GM12878 (cell line): ENCODE measurements around the gene LRRC45. TPM values are rescaled to one million over a fixed set of nuclear protein-coding genes. Genes with fewer than 3 reads are reported as not detected.
A peak's percentile ranks its signal among the peaks of the same experiment; 100 is the strongest.

Source experiments
- BCL11A ChIP-seq: IDR thresholded peaks from 2 replicates; pipeline ENCODE4 v1.6.1; 2011; ENCODE audit warnings: low read depth, low read length
- CHD2 ChIP-seq: IDR thresholded peaks from 2 replicates; pipeline ENCODE4 v1.6.1; 2011; ENCODE audit warnings: low read depth, low read length, improper control_type of control experiment, borderline replicate concordance
- HDAC2 ChIP-seq: fragments of 200-600 bp; sonication (generic); IDR thresholded peaks from 2 replicates; pipeline ENCODE4 v1.6.1; 2017
- MEF2B ChIP-seq: fragments of 450-650 bp; IDR thresholded peaks from 2 replicates; pipeline ENCODE4 v1.6.1; 2018; ENCODE audit warnings: mild to moderate bottlenecking, moderate library complexity; ENCODE audit not compliant: partially characterized antibody, poor library complexity, severe bottlenecking
- NR2C2 ChIP-seq: IDR thresholded peaks from 2 replicates; pipeline ENCODE4 v1.6.1; 2011; ENCODE audit warnings: borderline replicate concordance, low read depth; ENCODE audit not compliant: control insufficient read depth, insufficient read length
- PRDM15 ChIP-seq: fragments of 450-650 bp; formaldehyde crosslinking; IDR thresholded peaks from 2 replicates; pipeline ENCODE4 v1.4.0; 2020; ENCODE audit warnings: mild to moderate bottlenecking, moderate library complexity
- RCOR1 ChIP-seq: conservative IDR thresholded peaks from 2 replicates; pipeline ENCODE4 v1.6.1; 2012; ENCODE audit warnings: low read depth, low read length, improper control_type of control experiment
- SIX5 ChIP-seq: IDR thresholded peaks from 2 replicates; pipeline ENCODE4 v1.6.1; 2011; ENCODE audit warnings: mild to moderate bottlenecking, low read depth, low read length, moderate library complexity; ENCODE audit not compliant: severe bottlenecking
- TCF3 ChIP-seq: IDR thresholded peaks from 2 replicates; pipeline ENCODE4 v1.6.1; 2012; ENCODE audit warnings: low read depth, mild to moderate bottlenecking, low read length, borderline replicate concordance; ENCODE audit not compliant: insufficient read depth
- polyA plus RNA-seq, 11 experiments: library from polyadenylated mRNA; depleted of rRNA in 4 of 11; unstranded in 6 of 11; stranded (reverse) in 5 of 11; fragments of >200 nt; fragmentation: Nextera tagmentation in 4 of 11; fragmentation: Illumina TruSeq in 1 of 11; extraction: Ambion mirVana in 4 of 11; extraction: Trizol in 1 of 11; gene quantifications; 1 replicate in 1 of 11; 2 replicates in 10 of 11; pipeline versions ENCODE4 v1.2.1 to v1.2.3, GENCODE V29; 2011 to 2016; ENCODE audit warnings: inconsistent platforms in 2 of 11, missing spikeins in 2 of 11, low read depth in 1 of 11
- total RNA-seq, 4 experiments: library from RNA; depleted of rRNA in 3 of 4; stranded (reverse); fragments of >200 nt in 3 of 4; fragmentation: Illumina TruSeq in 1 of 4; extraction: Trizol in 1 of 4; gene quantifications; 2 replicates each; pipeline versions ENCODE4 v1.2.1 to v1.2.3, GENCODE V29; 2013 to 2021
- TF ChIP-seq, protein P1 (sequence below): fragments of 450-650 bp; IDR thresholded peaks from 2 replicates; pipeline ENCODE4 v1.6.1; 2017; ENCODE audit warnings: mild to moderate bottlenecking, low read depth, inconsistent platforms; ENCODE audit not compliant: poor library complexity, severe bottlenecking
- TF ChIP-seq, protein P2 (sequence below): fragments of 450-650 bp; formaldehyde crosslinking; IDR thresholded peaks from 2 replicates; pipeline ENCODE4 v1.4.0; 2022; ENCODE audit warnings: mild to moderate bottlenecking, moderate library complexity
- TF ChIP-seq, protein P3 (sequence below): fragments of 150-350 bp; IDR thresholded peaks from 2 replicates; pipeline ENCODE4 v1.6.1; 2014; ENCODE audit warnings: mild to moderate bottlenecking, low read depth, low read length
- TF ChIP-seq, protein P4 (sequence below): fragments of 450-650 bp; IDR thresholded peaks from 2 replicates; pipeline ENCODE4 v1.6.1; 2016; ENCODE audit warnings: mild to moderate bottlenecking, moderate library complexity, borderline replicate concordance

The LRRC45 gene
- total and polyA plus RNA-seq, 10 of the 15 experiments (the other 5 are each of a cell fraction or from before 2014, with no cell fraction given): 0.03 to 27.7 (median 10.4) TPM

DNA sequence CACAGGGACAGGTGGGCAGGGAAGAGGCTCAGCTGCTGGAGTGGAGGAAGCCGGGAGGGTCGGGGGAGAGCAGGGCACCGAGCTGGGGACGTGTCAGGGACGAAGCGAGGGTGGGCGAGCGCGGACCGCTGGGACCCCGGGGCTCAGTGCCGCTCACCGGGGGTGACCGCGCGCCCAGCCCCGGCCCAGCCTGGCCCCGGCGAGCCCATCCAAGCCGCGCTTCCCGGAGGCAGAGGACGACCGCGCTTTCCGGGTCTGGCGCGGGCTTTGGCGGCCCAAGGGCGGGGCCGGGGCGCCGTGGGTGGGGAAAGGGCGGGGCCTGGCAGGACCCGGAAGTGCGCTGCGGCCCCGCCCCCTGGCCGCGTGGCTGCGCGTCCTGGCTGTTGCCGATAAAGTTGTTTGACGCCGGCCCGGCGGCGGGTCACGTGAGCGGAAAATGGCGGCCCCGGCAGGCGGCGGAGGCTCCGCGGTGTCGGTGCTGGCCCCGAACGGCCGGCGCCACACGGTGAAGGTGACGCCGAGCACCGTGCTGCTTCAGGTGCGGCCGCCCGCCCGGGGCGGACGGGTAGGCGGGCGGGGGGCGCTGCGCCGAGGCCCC lies 45.8 kb upstream of the LRRC45 start, which contains the start of gene ASPSCR1 (continued):
- TF ChIP-seq, protein P1, sequence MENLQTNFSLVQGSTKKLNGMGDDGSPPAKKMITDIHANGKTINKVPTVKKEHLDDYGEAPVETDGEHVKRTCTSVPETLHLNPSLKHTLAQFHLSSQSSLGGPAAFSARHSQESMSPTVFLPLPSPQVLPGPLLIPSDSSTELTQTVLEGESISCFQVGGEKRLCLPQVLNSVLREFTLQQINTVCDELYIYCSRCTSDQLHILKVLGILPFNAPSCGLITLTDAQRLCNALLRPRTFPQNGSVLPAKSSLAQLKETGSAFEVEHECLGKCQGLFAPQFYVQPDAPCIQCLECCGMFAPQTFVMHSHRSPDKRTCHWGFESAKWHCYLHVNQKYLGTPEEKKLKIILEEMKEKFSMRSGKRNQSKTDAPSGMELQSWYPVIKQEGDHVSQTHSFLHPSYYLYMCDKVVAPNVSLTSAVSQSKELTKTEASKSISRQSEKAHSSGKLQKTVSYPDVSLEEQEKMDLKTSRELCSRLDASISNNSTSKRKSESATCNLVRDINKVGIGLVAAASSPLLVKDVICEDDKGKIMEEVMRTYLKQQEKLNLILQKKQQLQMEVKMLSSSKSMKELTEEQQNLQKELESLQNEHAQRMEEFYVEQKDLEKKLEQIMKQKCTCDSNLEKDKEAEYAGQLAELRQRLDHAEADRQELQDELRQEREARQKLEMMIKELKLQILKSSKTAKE: no peak
- TF ChIP-seq SIX5 (peak; percentile 47), PRDM15 (CRISPR knock-in tag) (no peak), BCL11A (no peak), RCOR1 (no peak), CHD2 (no peak), HDAC2 (no peak), TCF3 (0 out of 2 replicates have a peak, but pooled peaks have one; percentile 36), NR2C2 (no peak), MEF2B (no peak)
- TF ChIP-seq, protein P2, sequence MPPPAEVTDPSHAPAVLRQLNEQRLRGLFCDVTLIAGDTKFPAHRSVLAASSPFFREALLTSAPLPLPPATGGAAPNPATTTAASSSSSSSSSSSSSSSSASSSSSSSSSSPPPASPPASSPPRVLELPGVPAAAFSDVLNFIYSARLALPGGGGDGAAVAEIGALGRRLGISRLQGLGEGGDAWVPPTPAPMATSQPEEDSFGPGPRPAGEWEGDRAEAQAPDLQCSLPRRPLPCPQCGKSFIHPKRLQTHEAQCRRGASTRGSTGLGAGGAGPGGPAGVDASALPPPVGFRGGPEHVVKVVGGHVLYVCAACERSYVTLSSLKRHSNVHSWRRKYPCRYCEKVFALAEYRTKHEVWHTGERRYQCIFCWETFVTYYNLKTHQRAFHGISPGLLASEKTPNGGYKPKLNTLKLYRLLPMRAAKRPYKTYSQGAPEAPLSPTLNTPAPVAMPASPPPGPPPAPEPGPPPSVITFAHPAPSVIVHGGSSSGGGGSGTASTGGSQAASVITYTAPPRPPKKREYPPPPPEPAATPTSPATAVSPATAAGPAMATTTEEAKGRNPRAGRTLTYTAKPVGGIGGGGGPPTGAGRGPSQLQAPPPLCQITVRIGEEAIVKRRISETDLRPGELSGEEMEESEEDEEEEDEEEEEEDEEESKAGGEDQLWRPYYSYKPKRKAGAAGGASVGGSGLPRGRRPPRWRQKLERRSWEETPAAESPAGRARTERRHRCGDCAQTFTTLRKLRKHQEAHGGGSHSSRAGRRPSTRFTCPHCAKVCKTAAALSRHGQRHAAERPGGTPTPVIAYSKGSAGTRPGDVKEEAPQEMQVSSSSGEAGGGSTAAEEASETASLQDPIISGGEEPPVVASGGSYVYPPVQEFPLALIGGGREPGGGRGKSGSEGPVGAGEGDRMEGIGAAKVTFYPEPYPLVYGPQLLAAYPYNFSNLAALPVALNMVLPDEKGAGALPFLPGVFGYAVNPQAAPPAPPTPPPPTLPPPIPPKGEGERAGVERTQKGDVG: no peak
- TF ChIP-seq, protein P3, sequence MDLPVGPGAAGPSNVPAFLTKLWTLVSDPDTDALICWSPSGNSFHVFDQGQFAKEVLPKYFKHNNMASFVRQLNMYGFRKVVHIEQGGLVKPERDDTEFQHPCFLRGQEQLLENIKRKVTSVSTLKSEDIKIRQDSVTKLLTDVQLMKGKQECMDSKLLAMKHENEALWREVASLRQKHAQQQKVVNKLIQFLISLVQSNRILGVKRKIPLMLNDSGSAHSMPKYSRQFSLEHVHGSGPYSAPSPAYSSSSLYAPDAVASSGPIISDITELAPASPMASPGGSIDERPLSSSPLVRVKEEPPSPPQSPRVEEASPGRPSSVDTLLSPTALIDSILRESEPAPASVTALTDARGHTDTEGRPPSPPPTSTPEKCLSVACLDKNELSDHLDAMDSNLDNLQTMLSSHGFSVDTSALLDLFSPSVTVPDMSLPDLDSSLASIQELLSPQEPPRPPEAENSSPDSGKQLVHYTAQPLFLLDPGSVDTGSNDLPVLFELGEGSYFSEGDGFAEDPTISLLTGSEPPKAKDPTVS: no peak
- TF ChIP-seq, protein P4, sequence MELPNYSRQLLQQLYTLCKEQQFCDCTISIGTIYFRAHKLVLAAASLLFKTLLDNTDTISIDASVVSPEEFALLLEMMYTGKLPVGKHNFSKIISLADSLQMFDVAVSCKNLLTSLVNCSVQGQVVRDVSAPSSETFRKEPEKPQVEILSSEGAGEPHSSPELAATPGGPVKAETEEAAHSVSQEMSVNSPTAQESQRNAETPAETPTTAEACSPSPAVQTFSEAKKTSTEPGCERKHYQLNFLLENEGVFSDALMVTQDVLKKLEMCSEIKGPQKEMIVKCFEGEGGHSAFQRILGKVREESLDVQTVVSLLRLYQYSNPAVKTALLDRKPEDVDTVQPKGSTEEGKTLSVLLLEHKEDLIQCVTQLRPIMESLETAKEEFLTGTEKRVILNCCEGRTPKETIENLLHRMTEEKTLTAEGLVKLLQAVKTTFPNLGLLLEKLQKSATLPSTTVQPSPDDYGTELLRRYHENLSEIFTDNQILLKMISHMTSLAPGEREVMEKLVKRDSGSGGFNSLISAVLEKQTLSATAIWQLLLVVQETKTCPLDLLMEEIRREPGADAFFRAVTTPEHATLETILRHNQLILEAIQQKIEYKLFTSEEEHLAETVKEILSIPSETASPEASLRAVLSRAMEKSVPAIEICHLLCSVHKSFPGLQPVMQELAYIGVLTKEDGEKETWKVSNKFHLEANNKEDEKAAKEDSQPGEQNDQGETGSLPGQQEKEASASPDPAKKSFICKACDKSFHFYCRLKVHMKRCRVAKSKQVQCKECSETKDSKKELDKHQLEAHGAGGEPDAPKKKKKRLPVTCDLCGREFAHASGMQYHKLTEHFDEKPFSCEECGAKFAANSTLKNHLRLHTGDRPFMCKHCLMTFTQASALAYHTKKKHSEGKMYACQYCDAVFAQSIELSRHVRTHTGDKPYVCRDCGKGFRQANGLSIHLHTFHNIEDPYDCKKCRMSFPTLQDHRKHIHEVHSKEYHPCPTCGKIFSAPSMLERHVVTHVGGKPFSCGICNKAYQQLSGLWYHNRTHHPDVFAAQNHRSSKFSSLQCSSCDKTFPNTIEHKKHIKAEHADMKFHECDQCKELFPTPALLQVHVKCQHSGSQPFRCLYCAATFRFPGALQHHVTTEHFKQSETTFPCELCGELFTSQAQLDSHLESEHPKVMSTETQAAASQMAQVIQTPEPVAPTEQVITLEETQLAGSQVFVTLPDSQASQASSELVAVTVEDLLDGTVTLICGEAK: peak; percentile 97
